HUES6 (cell line): ENCODE results near the gene SRRM1.
"Not testable (repeated sequence)": the region's sequence is repeated elsewhere in the genome, so short reads cannot be mapped to it uniquely, and the experiment has no call there.

Experiments
- H3K27ac ChIP-seq: 2 replicates; pipeline ENCODE4 v1.7.0; 2013; ENCODE audit warnings: low read depth, mild to moderate bottlenecking, low read length, inconsistent platforms
- H3K27me3 ChIP-seq: 2 replicates; pipeline ENCODE4 v1.6.1; 2013; ENCODE audit warnings: low read length; ENCODE audit not compliant: control insufficient read depth, insufficient read depth
- H3K36me3 ChIP-seq: 2 replicates; pipeline ENCODE4 v1.6.1; 2013; ENCODE audit warnings: low read length; ENCODE audit not compliant: control insufficient read depth, insufficient read depth
- H3K4me1 ChIP-seq: 2 replicates; pipeline ENCODE4 v1.6.1; 2013; ENCODE audit warnings: low read length; ENCODE audit not compliant: control insufficient read depth, insufficient read depth
- H3K4me3 ChIP-seq: 2 replicates; pipeline ENCODE4 v1.5.1; 2013; ENCODE audit warnings: low read depth, low read length
- H3K9ac ChIP-seq: one replicate; pipeline ENCODE4 v1.6.1; 2013; ENCODE audit warnings: mild to moderate bottlenecking, low read length
- H3K9me3 ChIP-seq: 2 replicates; pipeline ENCODE4 v1.6.1; 2013; ENCODE audit warnings: low read depth, low read length; ENCODE audit not compliant: control insufficient read depth, insufficient read depth

SRRM1 gene

GRCh38 chr1:24673341-24673740 lies 30.2 kb downstream of the SRRM1 start:
- Histone ChIP-seq H3K4me1 (no peaks in the 10 kb centered on the region), H3K9ac (no peak overlapping the region), H3K4me3 (no peak overlapping the region), H3K9me3 (no peaks in the 10 kb centered on the region), H3K27ac (no peak overlapping the region), H3K36me3 (peaks cover 86% of the 10 kb centered on the region), H3K27me3 (no peaks in the 10 kb centered on the region)

GRCh38 chr1:24678421-24678820 lies 35.3 kb downstream of the SRRM1 start:
- H3K27me3 ChIP-seq, H3K4me1 ChIP-seq: not testable (repeated sequence)

GRCh38 chr1:24679725-24680124 lies 36.6 kb downstream of the SRRM1 start:
- no peak overlapping the region for H3K9ac ChIP-seq
- no peaks in the 10 kb centered on the region for H3K9me3 ChIP-seq
- H3K4me1 ChIP-seq, result no peaks in the 10 kb centered on the region
- H3K27me3 ChIP-seq, result no peaks in the 10 kb centered on the region
- no peak overlapping the region for H3K4me3 ChIP-seq
- peaks cover 25% of the 10 kb centered on the region for H3K36me3 ChIP-seq
- H3K27ac ChIP-seq, result no peak overlapping the region

More at GRCh38 chr1:24678421-24678820, 35.3 kb downstream of the SRRM1 start:
- peaks cover 38% of the 10 kb centered on the region for H3K36me3 ChIP-seq
- H3K9ac ChIP-seq, H3K9me3 ChIP-seq, H3K27ac ChIP-seq, H3K4me3 ChIP-seq: not testable (repeated sequence)

- no peaks in the 10 kb centered on the region for H3K9me3 ChIP-seq
- no peaks in the 10 kb centered on the region for H3K27me3 ChIP-seq
- no peak overlapping the region for H3K27ac ChIP-seq
- H3K4me1 ChIP-seq, result peaks cover under 1% of the 10 kb centered on the region; the same call in 1 of the 2 replicates
- no peaks in the 10 kb centered on the region for H3K36me3 ChIP-seq
- H3K9ac ChIP-seq, result no peak overlapping the region
- H3K4me3 ChIP-seq, result no peak overlapping the region
These were observed 40.6 kb downstream of the SRRM1 start for GRCh38 chr1:24683713-24684162.

- no peak overlapping the region for H3K27ac ChIP-seq
- no peak overlapping the region for H3K9ac ChIP-seq
- no peaks in the 10 kb centered on the region for H3K36me3 ChIP-seq
- no peaks in the 10 kb centered on the region for H3K27me3 ChIP-seq
- H3K4me1 ChIP-seq, result peaks cover 3% of the 10 kb centered on the region; the same call in 1 of the 2 replicates
- H3K9me3 ChIP-seq, result peaks cover 8% of the 10 kb centered on the region; the same call in 1 of the 2 replicates
- H3K4me3 ChIP-seq, result no peak overlapping the region
These were observed 44.9 kb downstream of the SRRM1 start for GRCh38 chr1:24688033-24688432.

GRCh38 chr1:24688621-24689195 lies 45.6 kb downstream of the SRRM1 start:
- Histone ChIP-seq H3K27ac (no peak overlapping the region), H3K4me1 (peaks cover 3% of the 10 kb centered on the region; the same call in 1 of the 2 replicates), H3K9ac (no peak overlapping the region), H3K9me3 (peaks cover 8% of the 10 kb centered on the region; the same call in 1 of the 2 replicates), H3K4me3 (no peak overlapping the region), H3K36me3 (no peaks in the 10 kb centered on the region), H3K27me3 (no peaks in the 10 kb centered on the region)

- no peaks in the 10 kb centered on the region for H3K27me3 ChIP-seq
- no peaks in the 10 kb centered on the region for H3K36me3 ChIP-seq
- peaks cover 8% of the 10 kb centered on the region; the same call in 1 of the 2 replicates for H3K9me3 ChIP-seq
- H3K9ac ChIP-seq, result no peak overlapping the region
- H3K27ac ChIP-seq, result no peak overlapping the region
- no peak overlapping the region for H3K4me3 ChIP-seq
- H3K4me1 ChIP-seq, result peaks cover 3% of the 10 kb centered on the region; the same call in 1 of the 2 replicates
These were observed 47.9 kb downstream of the SRRM1 start for GRCh38 chr1:24691051-24691450.

GRCh38 chr1:24692351-24692980 lies 49.4 kb downstream of the SRRM1 start:
- Histone ChIP-seq H3K9me3 (peaks cover 8% of the 10 kb centered on the region; the same call in 1 of the 2 replicates), H3K4me1 (peaks cover 3% of the 10 kb centered on the region; the same call in 1 of the 2 replicates), H3K9ac (no peak overlapping the region), H3K4me3 (no peak overlapping the region), H3K36me3 (no peaks in the 10 kb centered on the region), H3K27me3 (no peaks in the 10 kb centered on the region), H3K27ac (no peak overlapping the region)

GRCh38 chr1:24693827-24694379 lies 50.8 kb downstream of the SRRM1 start:
- no peak overlapping the region for H3K4me3 ChIP-seq
- no peak overlapping the region for H3K9ac ChIP-seq
- no peaks in the 10 kb centered on the region for H3K27me3 ChIP-seq
- peaks cover 8% of the 10 kb centered on the region; the same call in 1 of the 2 replicates for H3K9me3 ChIP-seq
- H3K27ac ChIP-seq, result no peak overlapping the region
- peaks cover under 1% of the 10 kb centered on the region; the same call in 1 of the 2 replicates for H3K4me1 ChIP-seq
- H3K36me3 ChIP-seq, result no peaks in the 10 kb centered on the region

- Histone ChIP-seq H3K9me3 (peaks cover 8% of the 10 kb centered on the region; the same call in 1 of the 2 replicates), H3K4me3 (no peak overlapping the region), H3K27me3 (no peaks in the 10 kb centered on the region), H3K36me3 (no peaks in the 10 kb centered on the region), H3K4me1 (no peaks in the 10 kb centered on the region), H3K9ac (no peak overlapping the region), H3K27ac (no peak overlapping the region)
These were observed 51.3 kb downstream of the SRRM1 start for GRCh38 chr1:24694380-24694843.
